Measurements from ENCODE around the gene POLD1. TPM values are rescaled to one million over a fixed set of nuclear protein-coding genes. Genes with fewer than 3 reads are reported as not detected.

POLD1 gene
- total and polyA plus RNA-seq, 2 of the 13 experiments (the other 11 are each of a cell fraction or from before 2014, with no cell fraction given), result 17.4 to 54.0 TPM

DNA sequence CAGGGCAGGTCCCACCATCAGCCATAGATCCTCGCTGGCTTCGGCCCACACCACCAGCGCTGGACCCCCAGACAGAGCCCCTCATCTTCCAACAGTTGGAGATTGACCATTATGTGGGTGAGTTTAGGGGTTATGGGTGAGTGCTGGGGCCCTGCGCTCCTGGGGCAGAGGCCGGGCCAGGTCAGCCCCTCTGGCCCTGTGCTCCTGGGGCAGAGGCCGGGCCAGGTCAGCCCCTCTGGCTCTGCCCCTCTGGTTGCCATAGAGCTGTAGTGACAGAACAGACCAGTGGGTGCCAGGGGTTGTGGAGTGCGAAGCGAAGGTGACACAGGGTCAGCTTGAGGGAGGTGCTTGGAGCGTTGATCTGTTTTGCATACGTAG, 15.2 kb downstream of the POLD1 start:
- no TSS peak for BruUV-seq (replicated peaks)
- peaks cover 9 to 16% of the 10 kb centered on the region in 2 experiments; a peak in 3 of 5 replicates for H3K36me3 ChIP-seq (replicated peaks in 1 of 2; ENCODE audit: control insufficient read depth in 1 of 2, insufficient read depth in 2 of 2, low read length in 2 of 2)
- ChIA-PET POLR2A (no interaction called here), CTCF (ENCODE audit: low intra/inter-chr PET ratio, low total read pairs) (no interaction called here)
- 100% methylated on average over 10 of the region's 10 CpGs for WGBS (ENCODE audit: low lambda C conversion rate)
- no peaks in the 10 kb centered on the region for H4K20me1 ChIP-seq (ENCODE audit: insufficient read depth, low read length)
- no peak overlapping the region for H3K9ac ChIP-seq (ENCODE audit: insufficient read depth, low read depth, low read length)
- DNase-seq (ENCODE audit: low spot score) (no peak), FAIRE-seq (no peak), ATAC-seq (no peak)
- no peak overlapping the region for H2AFZ ChIP-seq (ENCODE audit: low read length)
- no peak overlapping the region for H3K27ac ChIP-seq (ENCODE audit: extremely low read length, insufficient read depth, low read length)
- H3K9me3 ChIP-seq (ENCODE audit: low read length), result no peaks in the 10 kb centered on the region
- H3K4me2 ChIP-seq (ENCODE audit: low read depth, low read length), result no peak overlapping the region
- in situ Hi-C loops (cut with HindIII; ENCODE audit: extremely low pct_ligation_motif_present, low pct_unique_long_range_greater_than_20kb) (no loop called here), intact Hi-C loops (cut with micrococcal nuclease; ENCODE audit: unreplicated experiment) (no loop called here)
- H3K79me2 ChIP-seq (ENCODE audit: insufficient read depth, low read length), result peaks cover 2% of the 10 kb centered on the region
- no peak overlapping the region for H3K4me3 ChIP-seq (replicated peaks in 1 of 3; ENCODE audit: insufficient read depth in 1 of 3, low read depth in 2 of 3, low read length in 3 of 3)
- no peaks in the 10 kb centered on the region; a peak in 1 of 5 replicates for H3K27me3 ChIP-seq (ENCODE audit: control insufficient read depth in 1 of 2, insufficient read depth in 2 of 2, low read length in 2 of 2)
- H3K4me1 ChIP-seq (ENCODE audit: insufficient read depth, low read length), result peaks cover 8% of the 10 kb centered on the region
- no peak for TF ChIP-seq ZNF780A (CRISPR knock-in tag; IDR thresholded peaks at IDR 0.05)
- no peak for TF ChIP-seq ZSCAN30 (CRISPR knock-in tag; IDR thresholded peaks at IDR 0.05)
- TF ChIP-seq ELK4 (CRISPR knock-in tag; IDR thresholded peaks at IDR 0.05; ENCODE audit: borderline replicate concordance), result no peak
- TF ChIP-seq, protein P1, sequence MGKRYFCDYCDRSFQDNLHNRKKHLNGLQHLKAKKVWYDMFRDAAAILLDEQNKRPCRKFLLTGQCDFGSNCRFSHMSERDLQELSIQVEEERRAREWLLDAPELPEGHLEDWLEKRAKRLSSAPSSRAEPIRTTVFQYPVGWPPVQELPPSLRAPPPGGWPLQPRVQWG (CRISPR knock-in tag; IDR thresholded peaks at IDR 0.05; ENCODE audit: borderline replicate concordance, low read depth), result no peak
- TF ChIP-seq ZFP37 (CRISPR knock-in tag; IDR thresholded peaks at IDR 0.05; ENCODE audit: borderline replicate concordance), result no peak
- TF ChIP-seq ZNF138 (CRISPR knock-in tag; IDR thresholded peaks at IDR 0.05; ENCODE audit: low read depth), result no peak
- TF ChIP-seq ZNF570 (CRISPR knock-in tag; IDR thresholded peaks at IDR 0.05; ENCODE audit: borderline replicate concordance), result no peak
- no peak for TF ChIP-seq ZNF18 (CRISPR knock-in tag; IDR thresholded peaks at IDR 0.05; ENCODE audit: insufficient replicate concordance)
- no peak for TF ChIP-seq ZNF781 (CRISPR knock-in tag; IDR thresholded peaks at IDR 0.05; ENCODE audit: borderline replicate concordance, not compliant biosample characterization)
- TF ChIP-seq FOXP4 (CRISPR knock-in tag; IDR thresholded peaks at IDR 0.05), result no peak
- no peak for TF ChIP-seq GFI1 (CRISPR knock-in tag; IDR thresholded peaks at IDR 0.05; ENCODE audit: borderline replicate concordance)
- TF ChIP-seq REL (CRISPR knock-in tag; conservative IDR thresholded peaks at IDR 0.05), result no peak
- TF ChIP-seq ZNF496 (CRISPR knock-in tag; IDR thresholded peaks at IDR 0.05; ENCODE audit: insufficient replicate concordance), result no peak

Data from HepG2 (cell line).